ENCODE data around the gene VPS8.

DNA sequence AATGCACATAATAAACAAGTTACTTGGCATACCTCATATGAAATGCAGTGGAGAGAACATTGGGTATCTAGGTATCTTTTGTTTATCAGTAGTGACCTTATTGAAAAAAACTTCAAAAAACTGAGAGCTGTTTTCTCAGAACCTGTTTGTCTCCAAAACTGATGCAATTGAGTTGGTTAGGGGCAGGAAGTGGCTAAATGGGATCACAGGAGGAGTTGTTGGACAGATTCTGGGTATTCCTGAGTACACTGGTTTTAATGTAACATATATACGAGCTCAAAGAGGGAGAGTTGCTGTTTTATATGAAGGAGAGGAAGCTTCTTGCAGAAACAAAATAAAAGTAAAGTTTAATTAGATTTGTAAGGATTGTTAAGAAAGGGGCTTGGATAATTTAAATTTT lies 181.4 kb downstream of the VPS8 start:
- no peak for TF ChIP-seq FOS (IDR thresholded peaks at IDR 0.05; ENCODE audit: extremely low read depth, insufficient read length)
- TF ChIP-seq RAD21 (CRISPR knock-in tag; conservative IDR thresholded peaks at IDR 0.05 in 1 of 2, IDR thresholded peaks at IDR 0.05 in 1 of 2) = peak in 1 of 2 experiments; percentile 34; a peak in 2 of 4 replicates
- TF ChIP-seq JUNB (CRISPR knock-in tag; conservative IDR thresholded peaks at IDR 0.05) = no peak
- no peak for TF ChIP-seq STAT5B (CRISPR knock-in tag; IDR thresholded peaks at IDR 0.05)
- no peak for TF ChIP-seq CREB3 (tag; conservative IDR thresholded peaks at IDR 0.05; ENCODE audit: low read depth)

Measured in K562 (cell line).